Dermis microvascular lymphatic vessel endothelial cell (primary cell): ENCODE measurements around the gene KDM4C. TPM values are rescaled to one million over a fixed set of nuclear protein-coding genes. Genes with fewer than 3 reads are reported as not detected.

Source experiments
- DNase-seq, 2 donors: peaks; one replicate each; pipeline versions ENCODE4 v3.0.0 to v3.0.0-alpha.2; 2010; ENCODE audit warnings: low read depth in 2 of 2
- total RNA-seq: library from RNA; depleted of rRNA; stranded (reverse); fragments of >200 nt; gene quantifications from 2 replicates; pipeline ENCODE4 v1.2.1, GENCODE V29; 2014

The KDM4C gene
- total RNA-seq, 1 donor from 2014 or later, result 16.0 TPM

- peak; percentile 34 to 66 for DNase-seq
Measured at GRCh38 chr9:7094576-7094975, 336.8 kb downstream of the KDM4C start.

GRCh38 chr9:7095058-7095457, 337.3 kb downstream of the KDM4C start:
- peak in 1 of 2 donors; percentile 12 for DNase-seq

- no peak for DNase-seq
Measured at GRCh38 chr9:7097040-7097715, 339.4 kb downstream of the KDM4C start.

GRCh38 chr9:7097785-7098752, 340.3 kb downstream of the KDM4C start:
- DNase-seq, result peak in 1 of 2 donors; percentile 66

- DNase-seq, result peak in 1 of 2 donors; percentile 76
Measured at GRCh38 chr9:7103367-7103766, 345.6 kb downstream of the KDM4C start.

- peak in 1 of 2 donors; percentile 80 for DNase-seq
Measured at GRCh38 chr9:7103771-7104170, 346.0 kb downstream of the KDM4C start.

- DNase-seq, result no peak
Measured at GRCh38 chr9:7104625-7105024, 346.9 kb downstream of the KDM4C start.

- no peak for DNase-seq
Measured at GRCh38 chr9:7105095-7105494, 347.3 kb downstream of the KDM4C start.

- no peak for DNase-seq
Measured at GRCh38 chr9:7108936-7109335, 351.2 kb downstream of the KDM4C start.

- DNase-seq, result no peak
Measured at GRCh38 chr9:7111413-7111812, 353.6 kb downstream of the KDM4C start.

GRCh38 chr9:7115606-7116005, 357.8 kb downstream of the KDM4C start:
- DNase-seq, result no peak

- DNase-seq, result no peak
Measured at GRCh38 chr9:7117676-7118561, 360.1 kb downstream of the KDM4C start.

- no peak for DNase-seq
Measured at GRCh38 chr9:7118633-7119032, 360.9 kb downstream of the KDM4C start.

- DNase-seq, result no peak
Measured at GRCh38 chr9:7119612-7120011, 361.8 kb downstream of the KDM4C start.

GRCh38 chr9:7121055-7121454, 363.3 kb downstream of the KDM4C start:
- no peak for DNase-seq

- no peak for DNase-seq
Measured at GRCh38 chr9:7121664-7122063, 363.9 kb downstream of the KDM4C start.

- no peak for DNase-seq
Measured at GRCh38 chr9:7123743-7124142, 366.0 kb downstream of the KDM4C start.

GRCh38 chr9:7125231-7125630, 367.5 kb downstream of the KDM4C start:
- DNase-seq, result no peak

- DNase-seq, result no peak
Measured at GRCh38 chr9:7129391-7129790, 371.6 kb downstream of the KDM4C start.

- peak in 1 of 2 donors; percentile 2 for DNase-seq
Measured at GRCh38 chr9:7130266-7130820, 372.6 kb downstream of the KDM4C start.

- no peak for DNase-seq
Measured at GRCh38 chr9:7132605-7133004, 374.8 kb downstream of the KDM4C start.
